RWPE2 (cell line): ENCODE measurements around the gene CAST.

Experiments
- ATAC-seq: fragments of 200-7000 bp; cut with Tn5 transposase; 3 replicates; pipeline ENCODE4 v1.9.1; 2021; ENCODE audit warnings: low read depth
- DNase-seq: peaks from one replicate; pipeline ENCODE4 v3.0.0-alpha.2; 2020; ENCODE audit warnings: low spot score
- H3K27ac ChIP-seq: fragments of 450-650 bp; 2 replicates; pipeline ENCODE4 v1.5.1; 2017; ENCODE audit warnings: mild to moderate bottlenecking; ENCODE audit not compliant: poor library complexity, severe bottlenecking
- H3K27me3 ChIP-seq: fragments of 250-450 bp; sonication (Bioruptor Pico); 2 replicates; pipeline ENCODE4 v1.5.1; 2021; ENCODE audit warnings: mild to moderate bottlenecking, moderate library complexity; ENCODE audit not compliant: insufficient read depth, poor library complexity, severe bottlenecking
- H3K36me3 ChIP-seq: fragments of 250-450 bp; sonication (Bioruptor Pico); 2 replicates; pipeline ENCODE4 v1.5.1; 2020; ENCODE audit warnings: low read depth, mild to moderate bottlenecking, moderate library complexity
- H3K4me1 ChIP-seq: fragments of 250-450 bp; sonication (Bioruptor Pico); 2 replicates; pipeline ENCODE4 v1.5.1; 2021; ENCODE audit warnings: mild to moderate bottlenecking, moderate library complexity; ENCODE audit not compliant: insufficient read depth, poor library complexity, severe bottlenecking
- H3K4me3 ChIP-seq: fragments of 250-450 bp; sonication (Bioruptor Pico); 2 replicates; pipeline ENCODE4 v1.5.1; 2021; ENCODE audit warnings: mild to moderate bottlenecking, moderate library complexity; ENCODE audit not compliant: severe bottlenecking
- H3K9me3 ChIP-seq: fragments of 250-450 bp; sonication (Bioruptor Pico); 2 replicates; pipeline ENCODE4 v1.5.1; 2021; ENCODE audit warnings: mild to moderate bottlenecking, moderate library complexity; ENCODE audit not compliant: severe bottlenecking
- TF ChIP-seq, protein P1 (sequence below): fragments of 450-650 bp; IDR thresholded peaks from one replicate; pipeline ENCODE4 v1.5.1; 2017; ENCODE audit warnings: mild to moderate bottlenecking, moderate library complexity; ENCODE audit not compliant: poor library complexity, severe bottlenecking

CAST gene

DNA sequence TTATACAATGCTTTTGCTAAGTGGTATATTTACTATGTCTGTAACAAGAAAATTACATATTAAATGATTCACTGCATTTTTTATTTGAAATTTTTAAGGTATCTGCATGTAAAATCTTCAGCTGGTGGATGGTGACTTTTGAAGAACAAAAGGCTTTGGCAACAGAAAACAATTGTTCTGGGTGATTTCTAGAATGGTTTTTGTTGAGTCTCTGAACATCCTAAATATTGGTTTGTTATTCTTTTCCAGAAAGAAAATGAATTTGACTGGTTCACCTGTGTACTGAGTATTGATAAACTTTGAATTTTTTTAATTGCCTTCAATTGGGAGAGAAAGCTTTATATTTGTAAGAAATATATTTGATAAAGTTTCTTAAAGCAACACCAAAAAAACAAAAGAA lies 110.4 kb downstream of the CAST start:
- Histone ChIP-seq H3K4me3 (no peak overlapping the region), H3K4me1 (no peaks in the 10 kb centered on the region), H3K36me3 (peaks cover 100% of the 10 kb centered on the region), H3K27ac (no peak overlapping the region), H3K9me3 (no peaks in the 10 kb centered on the region), H3K27me3 (no peaks in the 10 kb centered on the region)
- no peak for ATAC-seq
- no peak for DNase-seq
- TF ChIP-seq, protein P1, sequence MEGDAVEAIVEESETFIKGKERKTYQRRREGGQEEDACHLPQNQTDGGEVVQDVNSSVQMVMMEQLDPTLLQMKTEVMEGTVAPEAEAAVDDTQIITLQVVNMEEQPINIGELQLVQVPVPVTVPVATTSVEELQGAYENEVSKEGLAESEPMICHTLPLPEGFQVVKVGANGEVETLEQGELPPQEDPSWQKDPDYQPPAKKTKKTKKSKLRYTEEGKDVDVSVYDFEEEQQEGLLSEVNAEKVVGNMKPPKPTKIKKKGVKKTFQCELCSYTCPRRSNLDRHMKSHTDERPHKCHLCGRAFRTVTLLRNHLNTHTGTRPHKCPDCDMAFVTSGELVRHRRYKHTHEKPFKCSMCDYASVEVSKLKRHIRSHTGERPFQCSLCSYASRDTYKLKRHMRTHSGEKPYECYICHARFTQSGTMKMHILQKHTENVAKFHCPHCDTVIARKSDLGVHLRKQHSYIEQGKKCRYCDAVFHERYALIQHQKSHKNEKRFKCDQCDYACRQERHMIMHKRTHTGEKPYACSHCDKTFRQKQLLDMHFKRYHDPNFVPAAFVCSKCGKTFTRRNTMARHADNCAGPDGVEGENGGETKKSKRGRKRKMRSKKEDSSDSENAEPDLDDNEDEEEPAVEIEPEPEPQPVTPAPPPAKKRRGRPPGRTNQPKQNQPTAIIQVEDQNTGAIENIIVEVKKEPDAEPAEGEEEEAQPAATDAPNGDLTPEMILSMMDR: no peak

DNA sequence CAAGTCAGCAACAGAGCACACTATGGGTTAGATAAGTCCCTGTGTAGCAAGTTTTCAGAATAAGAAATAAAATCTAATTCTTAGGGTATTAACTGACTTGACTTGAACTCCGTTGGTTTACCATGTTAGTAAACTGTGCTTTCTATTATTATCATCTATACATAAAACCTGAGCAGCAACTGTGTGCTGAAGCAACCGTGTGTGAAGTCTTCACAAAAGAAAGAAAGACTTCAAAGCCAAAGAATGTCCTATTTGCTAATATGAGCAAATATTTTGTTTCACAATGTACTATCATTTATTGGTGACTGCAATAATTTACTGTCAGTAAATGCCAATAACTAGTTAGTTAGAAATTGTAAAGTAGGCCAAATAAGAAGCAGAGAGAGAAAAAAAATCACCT lies 112.9 kb downstream of the CAST start:
- no peaks in the 10 kb centered on the region for H3K27me3 ChIP-seq
- no peak overlapping the region for H3K4me3 ChIP-seq
- no peak overlapping the region for H3K27ac ChIP-seq
- DNase-seq (no peak), ATAC-seq (no peak)
- TF ChIP-seq, protein P1: no peak
- peaks cover 95% of the 10 kb centered on the region for H3K36me3 ChIP-seq
- H3K4me1 ChIP-seq: peaks cover 5% of the 10 kb centered on the region
- H3K9me3 ChIP-seq: no peaks in the 10 kb centered on the region

DNA sequence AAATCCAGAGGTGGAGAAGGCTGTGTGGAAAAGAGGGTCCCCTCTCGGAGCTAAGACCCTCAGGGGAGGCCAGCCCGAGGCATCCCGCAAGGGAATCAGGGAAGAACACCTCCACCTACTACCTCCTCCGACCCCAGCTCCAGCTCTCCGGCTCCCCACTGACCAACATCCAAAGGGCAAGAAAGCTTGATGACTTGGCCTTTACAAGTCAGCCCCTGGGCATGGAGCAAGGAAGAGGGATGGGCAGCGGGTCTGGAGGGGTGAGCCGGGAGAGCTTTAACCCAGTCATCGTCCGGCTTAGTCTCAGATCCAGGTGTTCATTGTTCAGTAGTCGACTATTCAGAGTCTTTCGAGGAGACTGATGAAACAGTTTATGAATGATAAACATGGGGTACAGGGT lies 113.5 kb downstream of the CAST start:
- Histone ChIP-seq H3K4me1 (peaks cover 12% of the 10 kb centered on the region), H3K27me3 (no peaks in the 10 kb centered on the region), H3K36me3 (peaks cover 94% of the 10 kb centered on the region)

DNA sequence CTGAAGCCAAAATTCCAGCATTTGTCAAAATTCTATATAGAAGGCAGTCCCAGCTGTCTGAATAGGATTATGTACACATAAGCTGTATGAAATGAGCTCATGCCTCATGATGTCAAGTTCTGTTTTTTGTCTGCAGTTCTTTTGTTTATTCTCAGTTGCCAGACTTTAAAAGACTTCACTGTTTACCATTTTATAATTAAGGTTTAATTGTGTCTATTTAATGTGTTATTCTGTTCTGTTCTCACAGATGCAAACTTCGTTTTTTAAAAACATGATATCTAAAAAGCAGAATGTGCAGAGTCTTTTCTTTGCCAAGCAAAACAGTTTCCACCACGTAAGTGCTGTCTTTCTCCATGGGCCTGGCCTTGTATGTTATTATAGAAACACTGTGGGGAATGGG lies 114.4 kb downstream of the CAST start:
- TF ChIP-seq, protein P1: no peak
- no peak overlapping the region for H3K27ac ChIP-seq
- no peak for ATAC-seq

More for the DNA sequence above, 113.5 kb downstream of the CAST start:
- H3K9me3 ChIP-seq: no peaks in the 10 kb centered on the region
- no peak overlapping the region for H3K27ac ChIP-seq
- TF ChIP-seq, protein P1: no peak
- no peak for ATAC-seq
- H3K4me3 ChIP-seq: no peak overlapping the region
- DNase-seq: no peak

DNA sequence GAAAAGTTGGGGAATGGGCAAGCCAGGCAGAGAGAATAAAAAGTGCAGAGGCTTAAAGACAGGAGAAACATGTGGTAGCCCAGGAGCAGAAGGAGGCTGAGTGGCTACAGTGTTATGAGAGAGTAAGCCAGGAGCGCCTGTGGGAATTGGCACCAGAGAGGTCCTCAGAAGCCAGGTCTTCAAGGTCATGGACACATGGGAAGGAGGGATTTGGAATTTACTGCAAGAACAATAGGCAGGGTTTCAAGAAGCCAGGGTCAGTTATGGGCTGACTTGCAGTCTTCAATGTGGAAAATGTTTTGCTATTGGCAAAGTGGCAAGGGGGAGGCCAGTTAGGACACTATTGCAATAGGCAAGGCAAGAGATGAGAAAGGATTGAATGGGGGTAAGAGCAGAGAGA lies 116.2 kb downstream of the CAST start:
- no peak for DNase-seq
- no peaks in the 10 kb centered on the region for H3K27me3 ChIP-seq
- H3K36me3 ChIP-seq: peaks cover 88% of the 10 kb centered on the region
- H3K27ac ChIP-seq: no peak overlapping the region
- H3K4me1 ChIP-seq: peaks cover 23% of the 10 kb centered on the region
- no peaks in the 10 kb centered on the region for H3K9me3 ChIP-seq
- H3K4me3 ChIP-seq: no peak overlapping the region
- TF ChIP-seq, protein P1: no peak
- no peak for ATAC-seq

More for the DNA sequence above, 114.4 kb downstream of the CAST start:
- Histone ChIP-seq H3K4me1 (peaks cover 21% of the 10 kb centered on the region), H3K36me3 (peaks cover 88% of the 10 kb centered on the region), H3K27me3 (no peaks in the 10 kb centered on the region), H3K4me3 (no peak overlapping the region), H3K9me3 (no peaks in the 10 kb centered on the region)
- DNase-seq: no peak
